Ovary (tissue), 9 donors: ENCODE results near the gene ARG2. TPM values are rescaled to one million over a fixed set of nuclear protein-coding genes. Genes with fewer than 3 reads are reported as not detected.

Experiments used
- DNase-seq, 5 donors: peaks; one replicate each; pipeline ENCODE4 v3.0.0-alpha.2; 2019 to 2020
- H3K27ac ChIP-seq, 2 donors: fragments of 200-600 bp; one replicate each; pipeline versions ENCODE4 v1.5.1 to v1.8.0; 2019 to 2022
- H3K27me3 ChIP-seq: fragments of 200-600 bp; one replicate; pipeline ENCODE4 v1.8.0; 2022
- H3K36me3 ChIP-seq: fragments of 200-600 bp; sonication (generic); one replicate; pipeline ENCODE4 v1.5.1; 2019
- H3K4me1 ChIP-seq: one replicate; pipeline ENCODE4 v1.8.1; 2013; ENCODE audit warnings: mild to moderate bottlenecking, moderate library complexity; ENCODE audit not compliant: insufficient read depth
- H3K4me3 ChIP-seq: fragments of 200-600 bp; sonication (generic); one replicate; pipeline ENCODE4 v1.5.1; 2017
- H3K9me3 ChIP-seq, 2 donors: fragments of 200-600 bp in 1 of 2; sonication (generic) in 1 of 2; one replicate each; pipeline versions ENCODE4 v1.5.1 to v1.8.1; 2013 to 2019; ENCODE audit warnings: mild to moderate bottlenecking in 1 of 2, moderate library complexity in 1 of 2
- CTCF ChIP-seq, 3 donors: fragments of 450-650 bp in 2 of 3; fragments of 200-600 bp in 1 of 3; IDR thresholded peaks; one replicate each; pipeline versions ENCODE4 v1.5.1 to v1.8.0; 2016 to 2022; ENCODE audit warnings: antibody characterized with exemption in 3 of 3, mild to moderate bottlenecking in 1 of 3
- EP300 ChIP-seq: sonication (generic); formaldehyde crosslinking; IDR thresholded peaks from one replicate; pipeline ENCODE4 v1.6.1; 2017; ENCODE audit warnings: antibody characterized with exemption
- POLR2A ChIP-seq: fragments of 450-650 bp; IDR thresholded peaks from one replicate; pipeline ENCODE4 v1.6.1; 2017; ENCODE audit warnings: antibody characterized with exemption, mild to moderate bottlenecking, moderate library complexity
- WGBS, 3 donors: extraction: QIAGEN DNeasy Blood & Tissue Kit in 1 of 3; methylation state at CpG; one replicate each; pipeline versions ENCODE4 v1.1.5 to v1.1.7; 2013 to 2017; 5-methylcytosine and 5-hydroxymethylcytosine counted together
- intact Hi-C, 4 donors: fragments of 100-400 bp; cut with DNase I; formaldehyde crosslinking; loops; one replicate each; pipeline versions ENCODE4 v1.11.0 to v1.15.1; 2022 to 2023
- polyA plus RNA-seq, 2 donors: library from polyadenylated mRNA; stranded (reverse); fragments of 200-250 nt in 1 of 2; fragments of 350-450 nt in 1 of 2; fragmentation: Illumina TruSeq in 1 of 2; extraction: RNeasy Lipid Tissue Mini Kit (QIAGEN cat#74804) in 1 of 2; gene quantifications; one replicate each; pipeline ENCODE4 v1.2.3, GENCODE V29; 2013 to 2014
- total RNA-seq, 7 donors: library from RNA; depleted of rRNA in 2 of 7; stranded (reverse); fragments of >200 nt in 2 of 7; fragmentation: NEBNext Ultra II Directional in 3 of 7; extraction: Animal tissue kit (Norgen Biotek cat#: 25700) in 3 of 7; gene quantifications; one replicate each; pipeline versions ENCODE4 v1.1.0 to v1.2.4, GENCODE V29; 2016 to 2023
- donor health status: DM: no; HTN: no; CAD: no; lungs with moderate emphysema.
- donor health status: DM: no; HTN: no; CAD: no.
- donor health status: Bipolar disorder and iron deficiency.
- donor health status: DM: yes; HTN: yes; CAD: no.
- donor health status: DM: no; HTN: no; CAD: no.
- donor health status: DM: yes; HTN: yes; CAD: no.

Gene ARG2
- total and polyA plus RNA-seq, 9 donors = 1.4 to 33.7 (median 4.4) TPM

GRCh38 chr14:67673451-67673850 is 53.7 kb downstream of the ARG2 start:
- DNase-seq = no peak
- WGBS, 3 donors = 22 to 33% (median 26%) methylated on average over 5 of the region's 5 CpGs
- no peaks in the 10 kb centered on the region for H3K9me3 ChIP-seq
- peaks cover 6% of the 10 kb centered on the region for H3K4me1 ChIP-seq
- peak overlapping the region; percentile 97 for H3K4me3 ChIP-seq
- no peaks in the 10 kb centered on the region for H3K27me3 ChIP-seq
- H3K36me3 ChIP-seq = no peaks in the 10 kb centered on the region
- H3K27ac ChIP-seq = no peak overlapping the region
- intact Hi-C loops = loop anchor here in 1 of 4 donors (5.0 kb wide), 1 partner anchor 71 kb away; the partner anchor contains the start of gene PIGH
- TF ChIP-seq POLR2A = no peak
- no peak for TF ChIP-seq EP300
- TF ChIP-seq CTCF (IDR thresholded peaks at IDR 0.05) = no peak

DNA sequence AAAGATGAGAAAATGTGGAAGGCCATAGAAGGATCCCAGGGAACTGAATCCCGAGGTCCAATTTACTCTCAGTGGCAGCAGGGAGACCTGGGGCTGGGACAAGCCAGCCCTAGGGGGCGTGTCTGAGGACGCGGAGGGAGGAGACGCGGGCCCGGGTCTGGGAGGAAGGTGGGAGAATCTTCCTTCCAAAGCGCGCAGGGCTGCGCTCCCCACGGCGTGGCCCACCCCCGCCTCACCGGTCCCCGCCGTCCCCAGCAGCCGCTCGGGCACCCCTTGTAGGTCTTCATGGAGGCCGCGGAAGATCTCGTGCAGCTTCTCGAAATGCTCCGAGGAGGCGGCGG is 54.4 kb downstream of the ARG2 start:
- H3K27ac ChIP-seq = peak overlapping the region; percentile 92 to 99
- H3K9me3 ChIP-seq = no peaks in the 10 kb centered on the region
- no peaks in the 10 kb centered on the region for H3K36me3 ChIP-seq
- peak; percentile 45 to 72 (median 64) for DNase-seq
- peaks cover 6% of the 10 kb centered on the region for H3K4me1 ChIP-seq
- H3K4me3 ChIP-seq = peak overlapping the region; percentile 97
- no peak for TF ChIP-seq POLR2A
- TF ChIP-seq EP300 = no peak
- TF ChIP-seq CTCF (IDR thresholded peaks at IDR 0.05) = no peak
- H3K27me3 ChIP-seq = no peaks in the 10 kb centered on the region
- intact Hi-C loops = loop anchor here in 1 of 4 donors (5.0 kb wide), 1 partner anchor 72 kb away; the partner anchor contains the start of gene PIGH
- WGBS, 3 donors = 0 to 1% (median 1%) methylated on average over 12 to 25 of the region's 25 CpGs

- peak; percentile 75 to 91 (median 80) for DNase-seq
- intact Hi-C loops = loop anchor here in 1 of 4 donors (5.0 kb wide), 1 partner anchor 72 kb away; the partner anchor contains the start of gene PIGH
- TF ChIP-seq CTCF (IDR thresholded peaks at IDR 0.05) = peak in 1 of 3 donors; percentile 24
- peak; percentile 29 for TF ChIP-seq POLR2A
- no peak for TF ChIP-seq EP300
- H3K4me1 ChIP-seq = peaks cover 6% of the 10 kb centered on the region
- H3K27ac ChIP-seq = peak within 1 kb of the TSS; percentile 92 to 99
- H3K9me3 ChIP-seq = no peaks in the 10 kb centered on the region
- no peaks in the 10 kb centered on the region for H3K27me3 ChIP-seq
- peak within 1 kb of the TSS; percentile 97 for H3K4me3 ChIP-seq
- no peaks in the 10 kb centered on the region for H3K36me3 ChIP-seq
- WGBS, 3 donors = 0 to 1% (median 0%) methylated on average over 36 to 87 of the region's 87 CpGs
Observed at GRCh38 chr14:67674480-67675218, 54.9 kb downstream of the ARG2 start, which contains the start of gene VTI1B. Gene VTI1B, minus strand, starts transcription at chr14:67674632. Its CDS starts 143 bp downstream, at chr14:67674489.

DNA sequence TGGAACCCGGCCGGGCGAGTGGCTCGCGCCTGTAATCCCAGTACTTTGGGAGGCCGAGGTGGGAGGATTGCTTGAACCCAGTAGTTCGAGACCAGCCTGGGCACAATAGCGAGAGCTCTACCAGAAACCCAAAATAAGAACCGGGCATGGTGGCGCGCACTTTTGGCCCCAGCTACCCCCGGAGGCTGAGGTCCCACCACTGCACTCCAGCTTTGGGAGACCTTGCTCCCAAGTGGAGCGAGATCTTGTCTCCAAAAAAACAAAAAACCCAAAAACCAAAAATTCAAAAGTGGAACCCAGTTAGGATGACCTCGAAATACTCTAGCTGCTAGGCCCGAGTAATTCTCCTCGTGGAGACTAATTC is 55.5 kb downstream of the ARG2 start:
- 19 to 29% (median 27%) methylated on average over 16 of the region's 16 CpGs for WGBS, 3 donors
- Histone ChIP-seq H3K36me3 (no peaks in the 10 kb centered on the region), H3K27me3 (no peaks in the 10 kb centered on the region), H3K4me3 (peak overlapping the region; percentile 97), H3K27ac (peak overlapping the region; percentile 92 to 99), H3K4me1 (peaks cover 6% of the 10 kb centered on the region), H3K9me3 (no peaks in the 10 kb centered on the region)
- intact Hi-C loops = no loop called here
- DNase-seq = no peak
- no peak for TF ChIP-seq POLR2A
- TF ChIP-seq EP300 = no peak
- no peak for TF ChIP-seq CTCF (IDR thresholded peaks at IDR 0.05)
